Activated CD8-positive, alpha-beta memory T cell treated with anti-CD3 and anti-CD28 coated beads, Interleukin-2, amount 50 U/mL, for 24 hours (primary cell): ENCODE data around the gene MED23.

ENCODE experiments used
- DNase-seq: peaks from one replicate; pipeline ENCODE4 v3.0.0-alpha.2; 2020; ENCODE audit errors: extremely low read depth

The MED23 gene

DNA sequence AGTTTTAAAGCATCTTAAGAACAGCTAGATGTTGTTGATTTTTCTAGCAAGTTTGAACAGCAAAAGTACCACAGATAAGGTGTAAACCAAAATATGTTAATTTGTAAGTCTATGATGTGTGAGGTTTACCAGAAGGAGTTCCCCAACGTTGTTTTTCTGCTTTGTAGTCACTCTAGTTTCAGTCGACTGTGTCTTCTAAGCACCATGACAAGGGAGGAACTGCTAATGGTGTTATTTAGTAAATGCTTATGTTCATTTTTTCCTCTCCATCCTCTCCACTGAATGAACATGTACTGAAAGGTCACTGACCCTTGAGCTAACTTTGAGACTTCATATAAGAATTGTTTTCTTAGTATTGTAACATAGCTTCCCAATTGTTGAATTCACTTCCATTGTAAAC, 12.1 kb upstream of the MED23 start:
- DNase-seq: no peak

GRCh38 chr6:131638013-131638412, 10.0 kb upstream of the MED23 start:
- DNase-seq: no peak

DNA sequence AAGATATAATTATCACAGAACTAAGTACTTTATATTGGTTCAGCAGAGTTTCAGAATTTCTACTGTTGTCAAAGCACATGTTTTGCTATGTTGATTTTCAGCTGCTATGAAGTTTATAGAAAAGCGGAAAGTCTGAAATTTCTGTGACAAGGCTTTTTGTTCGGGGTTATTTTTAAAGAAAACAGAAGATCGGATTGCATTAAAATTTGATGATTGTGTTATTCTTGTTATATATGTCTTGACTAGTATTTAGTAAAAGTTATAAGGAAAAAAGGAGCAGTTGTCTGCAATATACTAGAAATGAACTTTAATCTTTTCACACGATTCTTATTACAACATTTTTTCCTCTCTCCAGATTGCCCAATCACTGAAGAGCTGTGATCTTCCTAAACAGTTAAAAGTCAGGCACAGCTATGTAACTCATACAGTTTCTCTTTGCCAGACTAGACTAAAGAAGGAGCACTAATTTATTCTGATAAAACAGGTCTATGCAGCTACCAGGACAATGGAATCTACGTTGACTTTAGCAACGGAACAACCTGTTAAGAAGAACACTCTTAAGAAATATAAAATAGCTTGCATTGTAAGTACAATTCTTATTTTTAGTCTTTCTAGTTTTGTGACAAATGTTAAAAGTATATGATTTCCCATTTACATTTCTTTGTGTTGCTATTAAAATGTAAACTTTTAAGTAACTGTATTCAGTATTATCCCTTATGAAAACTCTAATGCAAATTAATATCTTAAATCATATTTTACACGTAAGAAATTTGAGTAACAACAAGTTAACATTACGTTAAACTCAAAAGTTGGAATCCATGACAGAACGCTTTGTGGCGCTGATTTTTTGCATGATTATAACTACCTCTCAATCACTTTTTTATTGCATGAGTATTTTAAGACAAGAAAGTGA, 9.1 kb upstream of the MED23 start, which contains the start of gene ENPP3:
TSS of gene ENPP3 (plus strand) at position 423 of the 913 bp plus-strand sequence. CDS start at position 506, 83 bp downstream.
- DNase-seq: no peak

DNA sequence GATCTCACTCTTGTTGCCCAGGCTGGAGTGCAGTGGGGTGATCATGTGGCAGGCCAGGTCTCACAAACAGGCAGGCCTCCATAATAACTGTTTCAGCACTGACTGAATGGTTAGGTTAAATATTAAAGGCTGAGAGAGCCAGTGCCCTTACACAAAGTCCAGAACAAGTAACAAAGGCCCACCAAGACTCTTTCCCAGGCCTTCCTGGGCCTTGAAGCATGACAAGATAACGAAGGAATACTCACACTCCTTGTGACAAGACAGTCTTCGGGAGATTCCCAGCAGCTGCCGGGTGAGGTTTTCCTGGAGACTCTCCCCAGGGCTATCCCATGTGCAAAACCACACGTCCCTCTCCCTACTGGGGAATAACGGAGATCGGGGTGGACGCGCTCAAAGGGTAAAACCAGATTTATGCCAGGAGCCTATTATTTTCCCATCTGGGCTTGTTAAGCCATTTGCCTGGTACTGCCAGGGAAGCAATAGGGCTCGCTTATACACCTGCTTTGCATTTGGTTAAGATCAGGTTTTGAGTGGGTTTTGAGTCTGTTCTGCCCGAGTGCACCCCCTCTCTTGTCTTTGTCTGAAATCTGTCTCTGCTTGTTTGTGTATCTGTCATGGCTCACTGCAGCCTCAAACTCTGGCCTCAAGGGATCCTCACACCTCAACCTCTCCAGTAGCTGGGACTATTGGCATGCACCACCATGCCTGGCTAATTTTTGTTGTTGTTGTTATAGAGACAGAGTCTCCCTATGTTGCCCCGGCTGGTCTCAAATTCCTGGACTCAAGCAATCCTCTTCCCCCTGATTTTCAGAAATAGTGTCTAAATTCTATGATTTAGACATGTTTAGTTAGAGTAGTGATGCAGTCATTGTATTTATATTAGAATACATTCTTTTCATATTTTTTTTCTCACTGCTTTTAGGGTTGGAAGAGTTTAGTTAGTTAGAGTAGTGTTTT, 7.6 kb upstream of the MED23 start:
- no peak for DNase-seq

DNA sequence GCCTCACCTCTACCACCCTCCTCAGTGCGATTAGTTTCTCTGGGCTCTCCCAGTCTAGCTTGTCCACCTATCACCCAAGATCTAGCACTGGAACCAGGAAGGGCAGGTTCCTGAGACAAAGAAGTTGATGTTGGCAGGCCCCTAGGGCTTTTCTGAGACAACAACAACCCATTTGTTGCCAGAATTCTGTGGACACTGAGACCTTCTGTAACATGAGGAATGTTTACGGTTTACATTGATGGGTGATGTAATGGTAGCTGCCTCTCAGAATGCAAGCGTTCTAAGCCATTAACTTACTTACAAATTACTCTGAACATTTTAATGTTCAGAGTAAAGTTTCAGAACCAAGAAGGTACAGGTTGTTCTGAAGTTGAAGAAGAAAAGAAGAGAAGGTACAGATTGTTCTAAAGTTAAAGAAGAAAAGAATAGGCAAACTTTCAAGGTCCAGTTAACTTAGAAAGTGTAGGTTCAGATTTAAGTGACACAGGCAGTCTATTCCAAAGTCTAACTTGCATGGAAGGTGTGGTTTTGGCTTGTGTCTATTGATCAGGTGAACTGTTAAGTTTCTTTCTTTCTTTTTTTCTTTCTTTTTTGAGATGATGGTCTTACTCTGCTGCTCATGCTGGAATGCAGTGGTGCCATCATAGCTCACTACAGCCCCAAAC, 3.7 kb upstream of the MED23 start:
- DNase-seq: no peak

DNA sequence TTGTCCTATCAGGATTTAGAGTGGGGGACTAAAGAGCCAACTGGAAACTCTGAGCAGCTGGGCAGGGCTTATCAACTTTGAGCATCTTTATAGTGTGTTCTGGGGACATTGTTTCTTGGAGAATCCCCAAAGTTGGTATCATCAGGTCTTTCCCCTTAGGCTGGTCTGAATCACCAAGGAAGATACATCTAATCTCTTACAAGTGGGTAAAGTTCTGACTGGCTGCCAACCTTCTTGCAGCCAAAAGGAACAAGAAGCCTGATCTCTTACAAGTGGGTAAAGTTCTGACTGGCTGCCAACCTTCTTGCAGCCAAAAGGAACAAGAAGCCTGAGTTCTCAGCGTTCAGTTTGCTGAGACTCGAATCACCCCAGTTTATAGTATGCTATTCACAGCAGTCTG, 1.6 kb upstream of the MED23 start:
- DNase-seq: no peak

DNA sequence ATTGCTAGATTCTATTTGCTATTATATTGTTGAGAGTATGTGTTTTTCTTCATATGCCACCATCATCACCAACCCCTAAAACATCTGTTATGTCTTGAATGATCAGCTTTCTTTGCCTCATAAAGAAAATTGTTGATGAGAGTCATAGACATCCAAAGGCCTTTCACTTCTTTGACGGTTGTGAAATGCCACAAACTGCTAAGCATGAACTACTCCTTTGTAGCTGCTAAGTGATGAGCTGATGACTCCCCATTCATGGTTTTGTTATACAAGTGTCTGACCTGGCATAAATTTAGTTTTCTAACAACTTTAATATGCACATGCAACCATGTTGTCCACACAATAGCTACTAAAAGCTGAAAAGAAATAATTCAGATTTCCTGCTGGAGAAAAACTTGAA, 684 bp upstream of the MED23 start:
- no peak for DNase-seq

- DNase-seq: no peak
Measured at GRCh38 chr6:131615275-131615674, 12.8 kb downstream of the MED23 start.

DNA sequence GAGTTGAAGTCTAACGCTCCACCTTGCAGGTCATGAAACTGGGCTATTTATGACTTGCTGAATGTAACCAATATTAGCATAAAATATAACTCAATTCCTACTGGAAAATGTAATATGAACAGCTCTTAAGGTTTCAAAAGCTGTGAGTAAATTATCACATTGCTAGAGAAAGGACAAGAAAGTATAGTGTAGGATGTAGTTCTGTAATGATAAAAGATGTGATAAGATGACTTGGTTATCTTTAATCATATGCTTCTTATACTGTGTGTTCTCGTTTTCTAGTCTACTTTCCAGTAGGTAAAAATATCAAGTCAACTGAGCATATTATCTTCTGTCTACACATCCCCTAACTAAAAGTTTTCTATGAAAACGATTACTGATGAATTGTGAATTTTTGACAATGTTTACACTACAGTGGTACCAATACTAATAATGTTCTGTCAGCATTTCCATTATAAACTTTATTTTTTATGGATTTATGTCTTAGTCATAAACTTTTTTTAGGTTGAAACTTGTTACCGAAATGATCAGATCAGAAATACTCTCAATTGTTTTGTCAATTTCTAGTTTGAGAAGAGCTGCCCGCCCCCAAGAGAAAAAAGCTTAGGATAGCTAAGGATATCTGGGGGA, 14.6 kb downstream of the MED23 start:
- DNase-seq: no peak

- DNase-seq: no peak
Measured at GRCh38 chr6:131602781-131603312, 25.2 kb downstream of the MED23 start.

GRCh38 chr6:131600716-131601115, 27.3 kb downstream of the MED23 start:
- DNase-seq: no peak

GRCh38 chr6:131597446-131597845, 30.6 kb downstream of the MED23 start:
- no peak for DNase-seq

GRCh38 chr6:131594074-131594473, 34.0 kb downstream of the MED23 start:
- DNase-seq: no peak

- DNase-seq: no peak
Measured at GRCh38 chr6:131592935-131593334, 35.1 kb downstream of the MED23 start.

GRCh38 chr6:131588643-131589042, 39.4 kb downstream of the MED23 start:
- no peak for DNase-seq

GRCh38 chr6:131587909-131588308, 40.1 kb downstream of the MED23 start:
- DNase-seq: no peak

- DNase-seq: no peak
Measured at GRCh38 chr6:131586543-131586942, 41.5 kb downstream of the MED23 start.

GRCh38 chr6:131581523-131581922, 46.5 kb downstream of the MED23 start:
- no peak for DNase-seq

DNA sequence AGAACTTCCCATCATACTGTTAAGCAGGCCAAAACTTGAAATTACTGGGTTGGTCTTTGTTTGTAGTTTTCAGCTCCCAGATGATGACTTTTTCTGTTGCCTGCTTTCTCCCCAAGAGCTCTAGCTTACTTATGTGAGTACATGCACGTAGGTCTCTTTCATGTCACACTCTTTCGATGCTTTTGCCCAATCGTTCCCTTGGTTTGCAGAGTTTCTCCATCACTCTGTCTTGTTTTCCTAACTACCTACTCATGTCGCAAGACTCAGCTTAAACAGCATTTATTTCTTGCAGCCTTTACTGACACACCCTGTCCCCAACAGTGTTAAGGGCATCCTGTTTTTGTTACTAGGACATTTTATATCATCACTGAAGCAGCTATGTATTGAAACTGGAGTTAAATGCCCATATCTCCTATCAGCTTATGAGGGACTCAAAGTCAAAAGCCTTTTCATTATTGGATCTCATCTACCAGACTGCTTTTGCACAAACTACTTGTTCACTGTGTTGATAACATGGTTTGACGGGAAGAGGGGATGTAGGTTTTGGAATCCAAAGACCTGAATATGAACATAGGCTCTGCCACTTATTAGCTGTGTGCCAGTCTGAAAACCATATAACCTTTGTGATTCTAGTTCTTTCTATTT, 52.1 kb downstream of the MED23 start:
- no peak for DNase-seq

GRCh38 chr6:131574686-131575085, 53.4 kb downstream of the MED23 start:
- DNase-seq: no peak

DNA sequence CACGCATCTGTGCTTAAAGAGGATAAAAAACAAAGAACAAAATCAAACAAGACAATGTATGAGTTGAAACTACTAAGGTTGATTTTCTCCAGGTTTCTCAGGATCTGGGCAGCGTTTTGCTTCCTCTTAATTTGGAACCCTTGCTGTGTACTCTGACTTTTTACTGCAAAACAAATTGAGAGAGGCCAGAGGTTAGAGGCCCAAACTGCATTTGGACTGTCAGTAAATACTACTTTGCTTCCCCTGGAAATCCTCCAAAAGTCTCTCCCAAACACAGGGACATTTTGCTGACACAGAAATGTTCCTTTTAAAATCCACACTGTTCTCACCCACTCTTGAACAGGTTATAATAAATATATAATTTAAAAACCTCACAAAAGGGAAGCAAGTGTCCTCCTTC, 53.9 kb downstream of the MED23 start:
- no peak for DNase-seq
